K562 (cell line): ENCODE results near the gene SETDB1. TPM values are rescaled to one million over a fixed set of nuclear protein-coding genes. Genes with fewer than 3 reads are reported as not detected.

ENCODE experiments used
- ATAC-seq: fragments of 200-7000 bp; cut with Tn5 transposase; 3 replicates; pipeline ENCODE4 v1.9.1; 2020; ENCODE audit warnings: moderate library complexity
- BruUV-seq: library from RNA; stranded (reverse); fragments of 400-500 nt; replicated peaks from 2 replicates; lab custom pipeline; 2021; lab: Mats Ljungman, UMichigan
- CTCF ChIA-PET: fragments of 300-600 bp; formaldehyde crosslinking; extraction: SDS; loops from one replicate; lab custom pipeline; 2021; ENCODE audit warnings: low intra/inter-chr PET ratio; lab: Yijun Ruan, JAX
- POLR2A ChIA-PET: fragments of 300-600, 350-650 bp; sonication (Branson Sonifier 250); formaldehyde crosslinking; extraction: SDS; loops from one replicate; lab custom pipeline; 2021; ENCODE audit warnings: antibody characterized with exemption, inconsistent platforms; lab: Yijun Ruan, JAX
- DNase-seq, 4 experiments: peaks; one replicate each; pipeline versions ENCODE4 v3.0.0 to v3.0.0-alpha.2; 2011 to 2018; ENCODE audit warnings: low spot score in 3 of 4, mixed read lengths in 3 of 4; ENCODE audit errors: extremely low read depth in 1 of 4
- FAIRE-seq: peaks from 2 replicates; lab custom pipeline; 2011; peaks lifted over from hg19 to GRCh38; lab: Jason Lieb, UNC
- H2AFZ ChIP-seq: 2 replicates; pipeline ENCODE4 v1.6.0; 2011; ENCODE audit warnings: low read depth, low read length, control low read depth, inconsistent platforms
- H3K27ac ChIP-seq: fragments of 200-600 bp; 3 replicates; pipeline ENCODE4 v1.8.0; 2011; ENCODE audit warnings: low read depth, mild to moderate bottlenecking, control low read depth, inconsistent platforms, low read length, moderate library complexity, mixed read lengths; ENCODE audit errors: extremely low read depth
- H3K27me3 ChIP-seq, 2 experiments: fragments of 300-600 bp in 1 of 2; 2 replicates in 1 of 2; 3 replicates in 1 of 2; pipeline versions ENCODE4 v1.6.0 to v1.8.0; 2011; ENCODE audit warnings: inconsistent platforms in 2 of 2, low read length in 2 of 2, mild to moderate bottlenecking in 1 of 2, mixed read lengths in 1 of 2, moderate library complexity in 1 of 2; ENCODE audit not compliant: control insufficient read depth in 2 of 2, insufficient read depth in 2 of 2
- H3K36me3 ChIP-seq: fragments of 300-600 bp; 3 replicates; pipeline ENCODE4 v1.8.0; 2011; ENCODE audit warnings: mild to moderate bottlenecking, low read length, inconsistent platforms; ENCODE audit not compliant: control insufficient read depth, insufficient read depth
- H3K4me1 ChIP-seq, 2 experiments: fragments of 200-600 bp in 1 of 2; replicated peaks in 1 of 2; 2 replicates in 1 of 2; 3 replicates in 1 of 2; pipeline versions ENCODE4 v1.5.1 to v1.8.0; 2011; ENCODE audit warnings: inconsistent platforms in 2 of 2, low read length in 2 of 2, mild to moderate bottlenecking in 1 of 2, mixed read lengths in 1 of 2, moderate library complexity in 1 of 2; ENCODE audit not compliant: control insufficient read depth in 2 of 2, insufficient read depth in 2 of 2
- H3K4me2 ChIP-seq: 2 replicates; pipeline ENCODE4 v1.6.1; 2011; ENCODE audit warnings: low read length, control low read depth, inconsistent platforms, mixed read lengths; ENCODE audit not compliant: insufficient read depth
- H3K4me3 ChIP-seq: fragments of 200-600 bp; sonication (generic), shearing (Covaris generic); 2 replicates; pipeline ENCODE4 v1.5.1; 2016; ENCODE audit warnings: control low read depth, inconsistent platforms
- H3K79me2 ChIP-seq: fragments of 200-600 bp; 3 replicates; pipeline ENCODE4 v1.8.0; 2011; ENCODE audit warnings: low read length, inconsistent platforms; ENCODE audit not compliant: control insufficient read depth, insufficient read depth
- H3K9ac ChIP-seq, 2 experiments: 2 replicates each; pipeline versions ENCODE4 v1.6.0 to v1.6.1; 2011; ENCODE audit warnings: low read depth in 2 of 2, low read length in 2 of 2, control low read depth in 1 of 2, inconsistent platforms in 1 of 2, mild to moderate bottlenecking in 1 of 2, mixed read lengths in 1 of 2; ENCODE audit not compliant: insufficient read depth in 1 of 2
- H3K9me1 ChIP-seq: one replicate; pipeline ENCODE4 v1.6.0; 2011; ENCODE audit warnings: inconsistent platforms, mild to moderate bottlenecking, low read length, moderate library complexity; ENCODE audit not compliant: control insufficient read depth, insufficient read depth
- H3K9me3 ChIP-seq: replicated peaks from 2 replicates; pipeline ENCODE4 v1.5.1; 2011; ENCODE audit warnings: low read depth, low read length, inconsistent platforms; ENCODE audit not compliant: control insufficient read depth, insufficient read depth
- H4K20me1 ChIP-seq: replicated peaks from 2 replicates; pipeline ENCODE4 v1.6.1; 2011; ENCODE audit warnings: low read length, inconsistent platforms, mixed read lengths; ENCODE audit not compliant: control insufficient read depth, insufficient read depth
- ATF1 ChIP-seq, 2 experiments: fragments of 450-650 bp in 1 of 2; IDR thresholded peaks; 2 replicates each; pipeline ENCODE4 v1.6.1; 2016; ENCODE audit warnings: missing compliant biosample characterization in 1 of 2, missing genetic modification characterization in 1 of 2
- CBFA2T2 ChIP-seq: fragments of 450-650 bp; conservative IDR thresholded peaks from 2 replicates; pipeline ENCODE4 v1.6.1; 2017; ENCODE audit warnings: mild to moderate bottlenecking
- CREM ChIP-seq: IDR thresholded peaks from 2 replicates; pipeline ENCODE4 v1.6.1; 2014; ENCODE audit warnings: antibody characterized with exemption, low read depth
- FOXM1 ChIP-seq, 2 experiments: fragments of 450-650 bp in 1 of 2; sonication (generic) in 1 of 2; formaldehyde crosslinking in 1 of 2; IDR thresholded peaks; 2 replicates each; pipeline versions ENCODE4 v1.6.1 to v1.9.0; 2017 to 2022; ENCODE audit warnings: low read depth in 2 of 2, mild to moderate bottlenecking in 2 of 2, missing genetic modification reagents in 1 of 2, moderate library complexity in 1 of 2
- GABPA ChIP-seq: fragments of 200-800 bp; sonication (Bioruptor generic); conservative IDR thresholded peaks from 2 replicates; pipeline ENCODE4 v1.6.1; 2016; ENCODE audit warnings: low read depth, missing genetic modification characterization, missing compliant biosample characterization
- MEF2A ChIP-seq: IDR thresholded peaks from 2 replicates; pipeline ENCODE4 v1.6.1; 2011; ENCODE audit warnings: low read depth, mild to moderate bottlenecking, low read length, moderate library complexity; ENCODE audit not compliant: control insufficient read depth
- MEIS2 ChIP-seq: fragments of 450-650 bp; IDR thresholded peaks from 2 replicates; pipeline ENCODE4 v1.6.1; 2014; ENCODE audit warnings: mild to moderate bottlenecking; ENCODE audit not compliant: partially characterized antibody
- NR2C1 ChIP-seq, 2 experiments: fragments of 450-650 bp; IDR thresholded peaks; 2 replicates each; pipeline ENCODE4 v1.6.1; 2017; ENCODE audit warnings: mild to moderate bottlenecking in 2 of 2, antibody characterized with exemption in 1 of 2, inconsistent platforms in 1 of 2, missing compliant biosample characterization in 1 of 2, missing genetic modification characterization in 1 of 2
- THRB ChIP-seq: fragments of 450-650 bp; formaldehyde crosslinking; conservative IDR thresholded peaks from 2 replicates; pipeline ENCODE4 v1.4.0; 2022; ENCODE audit warnings: mild to moderate bottlenecking, missing genetic modification characterization
- VEZF1 ChIP-seq: fragments of 200-800 bp; sonication (Bioruptor generic); IDR thresholded peaks from 2 replicates; pipeline ENCODE4 v1.6.1; 2017; ENCODE audit warnings: missing genetic modification characterization, missing compliant biosample characterization
- ZBTB2 ChIP-seq: fragments of 450-650 bp; IDR thresholded peaks from 2 replicates; pipeline ENCODE4 v1.6.1; 2016; ENCODE audit warnings: antibody characterized with exemption
- ZC3H11A ChIP-seq: IDR thresholded peaks from 2 replicates; pipeline ENCODE4 v1.6.1; 2012; ENCODE audit warnings: low read depth, low read length, improper control_type of control experiment
- WGBS: fragments of 100-300 bp; shearing (Covaris generic); methylation state at CpG from one replicate; pipeline ENCODE4 v1.1.6; 2016; ENCODE audit warnings: low coverage, mixed read lengths; ENCODE audit not compliant: insufficient coverage; ENCODE audit errors: missing lambda C conversion rate; 5-methylcytosine and 5-hydroxymethylcytosine counted together
- in situ Hi-C: fragments of 300-500 bp; cut with MboI; formaldehyde crosslinking; loops from 4 replicates; pipeline ENCODE4 v1.15.0; 2018; ENCODE audit warnings: inconsistent platforms, mixed read lengths
- intact Hi-C: fragments of 100-400 bp; cut with micrococcal nuclease; formaldehyde crosslinking; loops from 2 replicates; pipeline ENCODE4 v1.14.2; 2022
- polyA plus RNA-seq, 8 experiments: library from polyadenylated mRNA; depleted of rRNA in 4 of 8; stranded (reverse) in 5 of 8; unstranded in 3 of 8; fragments of >200 nt; fragmentation: Nextera tagmentation in 2 of 8; fragmentation: Illumina TruSeq in 1 of 8; extraction: Ambion mirVana in 2 of 8; extraction: Trizol in 1 of 8; gene quantifications; 2 replicates each; pipeline versions ENCODE4 v1.2.1 to v1.2.3, GENCODE V29; 2011 to 2014; ENCODE audit warnings: inconsistent platforms in 1 of 8, missing spikeins in 1 of 8
- total RNA-seq, 7 experiments: library from RNA; depleted of rRNA in 6 of 7; stranded (reverse); fragments of >200 nt in 6 of 7; fragmentation: Illumina TruSeq in 2 of 7; extraction: Trizol in 2 of 7; gene quantifications; 2 replicates each; pipeline versions ENCODE4 v1.2.1 to v1.2.3, GENCODE V29; 2011 to 2021; ENCODE audit warnings: low replicate concordance in 1 of 7
- TF ChIP-seq, protein P1 (sequence below): fragments of 250-450 bp; sonication (Bioruptor Pico); IDR thresholded peaks from 2 replicates; pipeline ENCODE4 v1.5.1; 2021; ENCODE audit warnings: mild to moderate bottlenecking

SETDB1 gene
- total and polyA plus RNA-seq, 9 of the 15 experiments (the other 6 are each of a cell fraction or from before 2014, with no cell fraction given): 21.5 to 64.4 (median 42.0) TPM

DNA sequence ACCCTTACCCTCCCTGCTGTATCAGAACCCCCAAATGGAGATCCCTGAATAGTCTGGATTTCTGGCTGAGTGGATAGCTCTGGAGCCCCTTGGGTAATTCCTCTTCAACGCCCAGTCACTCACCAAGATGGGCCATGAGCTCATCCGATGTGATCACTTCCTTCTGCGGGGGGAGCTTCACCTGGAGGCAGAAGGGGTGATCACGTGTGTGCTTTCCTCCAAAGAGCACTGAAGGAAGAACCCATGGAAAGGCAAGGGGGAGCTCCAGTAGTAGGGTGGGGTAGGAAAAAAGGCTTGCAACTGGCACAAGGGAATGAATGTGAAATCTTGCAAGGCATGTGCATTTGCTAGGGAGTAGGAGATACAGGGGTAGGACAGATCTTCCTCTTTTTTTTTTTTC is 75.4 kb downstream of the SETDB1 start:
- in situ Hi-C loops (no loop called here), intact Hi-C loops (no loop called here)
- Histone ChIP-seq H3K4me2 (0 out of 2 replicates have a peak overlapping the region, but pooled peaks have one; percentile 13), H3K36me3 (peaks cover 7% of the 10 kb centered on the region; the same call in 2 of the 3 replicates), H3K9ac (peak overlapping the region; percentile 25 to 27; a peak in 1 of 4 replicates), H3K27me3 (no peaks in the 10 kb centered on the region), H3K9me3 (no peaks in the 10 kb centered on the region), H4K20me1 (no peaks in the 10 kb centered on the region), H2AFZ (no peak overlapping the region), H3K9me1 (no peaks in the 10 kb centered on the region), H3K27ac (peak overlapping the region; percentile 64; the same call in 2 of the 3 replicates), H3K4me3 (no peak overlapping the region), H3K79me2 (peaks cover 9% of the 10 kb centered on the region; the same call in 1 of the 3 replicates), H3K4me1 (peaks cover 49 to 55% of the 10 kb centered on the region in 2 experiments)
- 14% methylated on average over 4 of the region's 4 CpGs for WGBS
- DNase-seq: peak; percentile 54 to 68 (median 58)
- peak; percentile 70 for FAIRE-seq
- ChIA-PET CTCF (no interaction called here), POLR2A (interaction anchor here (0.6 to 2.0 kb wide), 12 partner anchors 10 to 882 kb away, joined by 3 to 7 read pairs (median 4); partner anchors contain the start of genes ANXA9 and MCL1)
- BruUV-seq: no TSS peak
- peak; percentile 61 for ATAC-seq
- no peak for TF ChIP-seq NR2C1 (IDR thresholded peaks at IDR 0.05)
- TF ChIP-seq NR2C1 (tag; IDR thresholded peaks at IDR 0.05): no peak
- no peak for TF ChIP-seq ZC3H11A
- peak; percentile 37; the same call in 1 of the 2 replicates for TF ChIP-seq CBFA2T2
- TF ChIP-seq THRB (CRISPR knock-in tag): no peak
- peak; percentile 41 for TF ChIP-seq MEIS2
- no peak for TF ChIP-seq ATF1 (CRISPR knock-in tag; IDR thresholded peaks at IDR 0.05)
- no peak for TF ChIP-seq ATF1 (tag; IDR thresholded peaks at IDR 0.05)
- TF ChIP-seq ZBTB2: peak; percentile 40; the same call in 1 of the 2 replicates
- peak; percentile 91 for TF ChIP-seq VEZF1 (CRISPR knock-in tag)
- TF ChIP-seq CREM: peak; percentile 64
- peak; percentile 67 for TF ChIP-seq GABPA (tag)
- TF ChIP-seq FOXM1 (IDR thresholded peaks at IDR 0.05; ENCODE audit: low read depth): no peak
- no peak for TF ChIP-seq FOXM1 (CRISPR knock-in tag; IDR thresholded peaks at IDR 0.05; ENCODE audit: low read depth)
- TF ChIP-seq, protein P1, sequence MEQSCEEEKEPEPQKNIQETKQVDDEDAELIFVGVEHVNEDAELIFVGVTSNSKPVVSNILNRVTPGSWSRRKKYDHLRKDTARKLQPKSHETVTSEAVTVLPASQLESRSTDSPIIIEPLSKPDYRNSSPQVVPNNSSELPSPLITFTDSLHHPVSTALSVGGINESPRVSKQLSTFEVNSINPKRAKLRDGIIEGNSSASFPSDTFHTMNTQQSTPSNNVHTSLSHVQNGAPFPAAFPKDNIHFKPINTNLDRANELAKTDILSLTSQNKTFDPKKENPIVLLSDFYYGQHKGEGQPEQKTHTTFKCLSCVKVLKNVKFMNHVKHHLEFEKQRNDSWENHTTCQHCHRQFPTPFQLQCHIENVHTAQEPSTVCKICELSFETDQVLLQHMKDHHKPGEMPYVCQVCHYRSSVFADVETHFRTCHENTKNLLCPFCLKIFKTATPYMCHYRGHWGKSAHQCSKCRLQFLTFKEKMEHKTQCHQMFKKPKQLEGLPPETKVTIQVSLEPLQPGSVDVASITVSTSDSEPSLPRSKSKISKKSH: no peak
- peak; percentile 90 for TF ChIP-seq MEF2A
